ENCODE data around the gene SPACA7.

Gene SPACA7

GRCh38 chr13:112450118-112450903 lies 74.2 kb downstream of the SPACA7 start:
- no peak for DNase-seq

GRCh38 chr13:112450904-112451240 lies 74.7 kb downstream of the SPACA7 start:
- no peak for DNase-seq

GRCh38 chr13:112451512-112452379 lies 75.6 kb downstream of the SPACA7 start:
- no peak for DNase-seq

GRCh38 chr13:112452380-112453206 lies 76.4 kb downstream of the SPACA7 start:
- no peak for DNase-seq

DNA sequence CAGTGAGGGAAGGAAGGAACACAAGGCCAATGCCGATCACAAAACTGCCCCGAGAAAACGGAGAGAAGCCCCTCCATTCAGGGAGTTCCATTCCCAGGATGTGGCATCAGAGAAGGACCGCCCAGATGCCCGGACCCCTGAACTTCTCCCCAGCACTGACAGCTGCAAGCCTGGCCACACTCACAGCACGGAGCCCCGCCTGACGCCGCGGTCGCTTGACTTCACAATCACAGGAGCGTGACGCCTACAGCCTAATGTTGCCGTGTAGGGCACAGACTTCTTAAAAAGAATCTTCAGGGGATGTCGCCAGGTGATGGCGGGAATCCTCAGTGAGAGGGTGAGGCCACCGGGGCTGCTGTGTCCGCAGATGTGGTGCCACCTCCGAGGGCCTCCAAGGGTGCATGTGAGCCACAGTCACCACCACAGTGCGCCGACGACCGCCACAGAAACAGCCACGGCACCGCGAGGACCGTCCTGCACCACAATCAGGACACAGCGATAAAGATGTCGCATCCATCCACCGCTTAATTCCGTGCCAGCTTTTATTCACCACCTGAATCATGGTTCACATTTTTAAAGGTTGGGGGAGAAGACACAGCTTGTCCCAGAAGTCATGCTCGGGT lies 77.2 kb downstream of the SPACA7 start:
- no peak for DNase-seq

DNA sequence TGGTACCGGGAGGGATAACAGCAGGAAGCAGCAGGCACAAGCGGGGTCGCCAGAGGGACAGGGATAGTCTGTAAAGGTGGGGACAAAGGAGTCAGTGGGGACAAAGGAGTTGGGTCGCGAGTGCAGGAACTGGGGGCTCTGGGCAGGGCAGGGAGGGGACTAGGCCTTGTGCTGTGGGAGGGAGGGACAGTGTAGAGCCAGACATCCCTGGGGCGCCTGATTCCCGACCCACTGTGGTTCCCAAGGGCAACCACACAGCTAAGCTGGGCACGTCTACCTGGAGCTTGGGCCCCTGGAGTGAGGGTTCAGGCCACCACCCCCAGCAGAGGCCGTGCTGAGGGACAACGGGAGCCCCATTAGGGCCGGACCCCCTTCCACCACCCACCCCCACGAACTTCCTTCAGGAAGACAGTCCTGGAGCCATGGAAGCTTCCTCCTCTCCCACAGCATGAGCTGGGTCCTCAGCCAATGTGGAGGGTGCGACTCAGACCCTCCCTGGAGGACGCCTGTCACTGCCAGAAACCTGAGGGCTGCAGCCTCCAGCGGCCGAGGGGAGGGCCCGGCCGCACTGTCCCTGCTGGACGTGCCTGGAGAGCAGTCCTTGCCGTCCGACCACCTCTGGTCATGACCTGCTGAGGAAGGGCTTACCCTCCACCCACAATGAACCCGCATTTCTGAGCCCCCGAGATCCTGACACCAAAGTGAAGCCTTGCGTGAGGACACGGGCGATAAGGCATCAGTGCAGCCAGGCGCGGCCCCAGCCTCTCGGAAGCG lies 77.9 kb downstream of the SPACA7 start:
- no peak for DNase-seq

DNA sequence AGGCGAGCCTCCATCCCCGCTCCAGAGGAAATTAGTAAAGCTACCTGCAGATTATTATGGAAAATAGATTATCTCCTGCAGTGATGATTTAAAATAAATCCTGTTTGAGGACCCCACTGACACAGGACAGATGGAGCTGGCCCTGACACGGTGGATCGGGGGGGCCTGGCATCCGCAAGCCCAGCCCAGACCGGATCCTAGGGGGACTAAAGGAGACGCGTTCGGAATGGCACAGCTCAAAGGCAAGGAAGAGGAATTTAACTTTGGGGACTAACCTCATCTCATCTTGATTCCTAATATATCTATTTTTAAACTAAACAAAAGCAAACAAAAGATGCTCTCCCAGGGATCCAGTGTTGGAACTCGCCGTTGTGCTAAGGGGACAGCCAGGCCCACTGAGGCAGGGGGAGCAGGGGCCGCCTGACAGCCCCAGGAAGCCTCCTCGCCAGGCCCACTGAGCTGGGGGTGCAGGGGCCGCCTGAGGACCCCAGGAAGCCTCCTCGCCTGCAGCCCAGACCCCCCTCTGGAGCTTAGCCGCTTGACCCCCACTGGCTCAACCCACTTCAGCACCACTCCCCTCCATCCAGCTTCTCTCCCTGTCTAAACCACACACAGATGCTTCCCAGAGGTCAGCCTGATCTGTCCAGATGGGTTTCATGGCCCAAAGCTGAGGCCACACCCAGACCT lies 78.6 kb downstream of the SPACA7 start:
- DNase-seq = no peak

GRCh38 chr13:112455476-112456059 lies 79.4 kb downstream of the SPACA7 start:
- no peak for DNase-seq

DNA sequence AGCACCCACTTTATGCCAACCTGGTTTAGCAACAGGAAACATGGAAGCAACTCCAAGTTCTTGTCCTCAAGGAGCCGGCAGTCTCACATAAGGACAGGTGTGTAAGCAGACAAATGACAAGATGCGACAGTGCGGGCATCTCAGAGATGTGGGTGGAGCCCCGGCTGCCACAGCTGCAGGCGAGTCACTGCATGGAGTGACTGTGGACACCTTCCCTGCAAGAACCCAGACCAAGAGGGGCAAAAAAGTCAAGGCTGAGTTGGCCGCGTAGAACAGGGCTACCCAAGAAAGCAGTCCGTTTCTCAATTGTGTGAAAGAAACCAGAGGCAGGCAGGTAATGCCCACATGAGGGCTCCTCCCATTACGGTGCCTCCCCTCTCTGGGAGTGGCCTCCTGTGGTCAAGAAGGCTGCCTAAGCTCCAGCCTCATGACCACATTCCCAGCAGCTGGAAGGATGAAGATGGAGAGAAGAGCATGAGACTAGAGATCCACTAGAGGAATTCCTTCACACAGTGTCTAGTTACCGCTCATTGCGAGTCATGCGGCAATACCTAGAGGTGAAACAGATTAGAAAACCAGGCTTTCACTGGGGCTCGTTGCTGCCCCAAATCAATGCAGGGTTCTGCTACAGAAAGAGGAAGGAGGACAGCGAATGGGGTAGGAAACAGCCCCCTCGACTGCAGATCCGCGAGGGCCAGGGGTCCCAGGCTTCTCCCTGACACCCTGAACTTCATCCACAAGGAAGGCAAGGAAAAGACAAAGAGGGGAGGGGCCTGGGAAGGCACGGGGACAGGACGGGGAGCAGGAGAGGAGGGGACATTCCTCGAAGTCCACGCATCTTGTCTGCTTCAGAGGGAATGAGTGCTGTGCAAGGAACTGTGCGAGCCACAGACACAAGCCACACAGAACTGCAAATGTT lies 80.2 kb downstream of the SPACA7 start:
- no peak for DNase-seq

GRCh38 chr13:112457081-112457480 lies 80.9 kb downstream of the SPACA7 start:
- no peak for DNase-seq

DNA sequence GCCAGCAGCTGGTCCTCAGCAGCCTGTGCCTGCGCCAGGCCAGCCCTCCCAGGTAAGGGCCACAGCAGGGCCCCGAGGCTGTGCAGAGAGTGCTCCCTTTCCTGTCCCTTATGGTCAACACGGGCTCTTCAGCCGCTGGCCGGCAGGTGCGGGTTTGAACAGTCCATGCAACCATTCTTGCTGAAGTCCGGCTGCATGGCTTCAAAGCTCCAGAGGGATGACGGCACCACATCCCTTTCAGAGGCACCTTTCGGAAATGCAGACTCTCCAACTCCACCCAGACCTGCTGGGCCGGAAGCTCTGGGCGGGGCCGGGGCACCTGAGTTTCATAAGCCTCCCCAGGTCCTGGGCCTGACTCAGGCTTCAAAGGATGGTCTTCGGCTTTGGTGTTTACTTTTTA lies 81.3 kb downstream of the SPACA7 start:
- DNase-seq = no peak

DNA sequence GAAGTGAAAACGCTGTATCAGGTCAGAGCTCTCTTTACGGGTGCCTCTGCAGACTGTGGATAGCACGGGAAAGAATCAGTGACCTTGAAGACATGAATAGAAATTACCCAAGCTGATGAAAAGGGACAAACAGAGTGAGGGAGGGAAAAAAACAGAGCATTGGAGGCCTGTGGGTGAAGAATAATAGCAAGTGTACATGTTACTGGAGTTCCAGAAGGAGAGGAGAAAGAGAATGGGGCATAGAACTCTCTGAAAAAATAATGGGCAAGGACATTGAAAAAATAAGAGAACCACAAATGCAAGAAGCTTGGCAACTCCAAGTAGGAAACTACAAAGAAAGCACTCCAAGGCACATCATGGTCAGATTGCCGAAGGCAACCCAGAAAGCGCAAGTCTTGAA lies 86.3 kb downstream of the SPACA7 start:
- no peak for DNase-seq

DNA sequence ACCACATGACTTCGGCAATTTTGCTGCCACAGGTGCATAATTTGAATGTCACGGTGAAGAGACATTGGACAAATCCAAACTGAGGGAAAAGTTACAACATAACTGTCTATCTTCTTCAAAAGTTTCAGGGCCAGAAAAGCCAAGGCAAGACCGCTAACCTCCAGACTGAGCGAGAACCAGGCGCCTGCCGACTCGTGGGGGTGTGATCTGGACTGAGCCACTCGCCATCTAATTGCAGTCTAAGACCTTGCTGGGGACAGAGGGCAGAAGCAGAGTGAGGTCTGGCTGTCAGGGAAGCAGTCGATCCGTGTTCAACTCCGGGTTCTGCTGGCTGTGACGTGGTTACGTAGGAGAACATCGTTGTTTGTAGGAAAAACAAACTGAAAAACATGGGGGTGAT lies 88.6 kb downstream of the SPACA7 start:
- no peak for DNase-seq

DNA sequence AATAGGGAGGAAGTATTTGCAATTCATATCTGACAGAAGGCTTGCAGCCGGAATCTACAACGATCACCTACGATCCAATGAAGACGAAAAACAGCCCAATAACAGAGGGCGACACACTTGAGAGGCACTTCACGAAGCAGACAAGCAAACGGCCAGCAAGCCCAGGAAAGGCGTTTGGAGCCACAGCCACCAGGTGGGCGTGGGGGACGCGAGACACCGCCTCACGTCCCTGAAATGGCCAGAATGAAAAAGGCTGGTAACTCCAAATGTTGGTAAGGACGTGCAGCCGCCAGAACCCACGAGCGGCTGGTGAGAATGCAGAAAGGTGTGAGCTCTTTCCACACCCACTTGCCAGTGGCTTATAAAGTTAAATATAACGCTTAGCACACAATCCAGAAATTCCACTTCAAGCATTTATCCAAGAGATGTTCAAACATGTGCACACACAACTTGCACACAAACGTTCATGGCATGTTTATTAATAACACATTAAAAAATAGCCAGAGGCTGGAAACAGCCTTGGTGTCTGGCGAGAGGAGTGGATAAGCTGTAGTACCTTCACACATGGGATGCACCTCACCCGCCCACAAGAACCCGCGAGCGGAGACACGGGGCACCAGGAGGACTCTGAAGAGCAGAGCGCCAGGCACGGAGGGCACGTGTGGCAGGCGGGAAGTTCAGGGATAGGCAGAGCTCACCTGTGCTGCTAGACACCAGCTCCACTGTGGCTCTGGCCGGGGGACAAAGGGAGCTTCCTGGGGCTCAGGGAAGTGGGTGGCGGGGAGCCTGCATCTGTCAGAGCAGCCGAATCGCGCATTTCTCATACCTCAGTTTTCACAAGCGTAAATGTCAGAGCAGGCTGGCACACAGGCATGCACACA lies 89.3 kb downstream of the SPACA7 start:
- DNase-seq = no peak

DNA sequence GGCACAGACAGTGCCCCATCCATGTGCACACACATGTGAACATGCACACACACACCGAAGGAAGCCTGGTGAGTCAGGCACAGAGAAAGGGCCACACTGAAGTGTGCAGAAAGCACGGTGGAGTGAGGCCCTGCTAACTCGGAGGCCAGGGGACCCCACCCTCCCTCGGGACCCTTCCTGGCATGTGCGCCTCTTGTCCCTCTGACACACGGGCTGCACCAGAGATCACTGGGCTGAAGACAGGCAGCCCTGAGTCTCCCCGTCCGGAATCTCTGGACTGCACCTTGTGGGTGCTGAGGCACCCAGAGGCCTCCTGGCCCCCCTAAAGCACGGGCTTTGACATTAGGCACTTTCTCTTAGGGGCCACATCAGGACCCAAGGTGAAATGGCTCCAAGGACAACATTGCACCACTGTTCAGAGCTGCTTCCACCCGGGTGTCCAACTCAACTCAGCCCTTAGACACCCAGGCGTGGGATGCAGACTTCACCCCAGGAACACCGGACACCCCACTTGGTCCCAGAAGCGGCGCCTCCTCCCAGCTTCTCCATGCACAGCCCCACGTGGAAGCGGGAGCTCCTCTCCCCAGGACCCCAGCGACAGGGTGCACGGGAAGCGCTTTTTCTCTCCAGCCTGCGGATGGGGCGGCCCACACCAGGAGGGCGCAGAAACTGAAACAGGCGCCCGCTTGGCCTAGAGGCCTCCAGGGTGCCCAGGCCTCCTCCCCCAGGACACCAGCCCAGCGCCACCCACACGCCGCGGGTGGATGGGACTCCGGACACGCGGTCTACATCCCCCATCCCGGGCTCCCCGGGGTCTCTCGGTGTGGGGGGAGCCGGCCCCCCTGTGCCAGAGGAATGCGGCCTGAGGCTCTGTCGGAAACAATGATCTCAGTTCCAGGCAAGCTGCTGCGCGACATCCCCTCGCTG lies 90.2 kb downstream of the SPACA7 start:
- no peak for DNase-seq

- no peak for DNase-seq
These were observed 91.1 kb downstream of the SPACA7 start for GRCh38 chr13:112467236-112467635.

DNA sequence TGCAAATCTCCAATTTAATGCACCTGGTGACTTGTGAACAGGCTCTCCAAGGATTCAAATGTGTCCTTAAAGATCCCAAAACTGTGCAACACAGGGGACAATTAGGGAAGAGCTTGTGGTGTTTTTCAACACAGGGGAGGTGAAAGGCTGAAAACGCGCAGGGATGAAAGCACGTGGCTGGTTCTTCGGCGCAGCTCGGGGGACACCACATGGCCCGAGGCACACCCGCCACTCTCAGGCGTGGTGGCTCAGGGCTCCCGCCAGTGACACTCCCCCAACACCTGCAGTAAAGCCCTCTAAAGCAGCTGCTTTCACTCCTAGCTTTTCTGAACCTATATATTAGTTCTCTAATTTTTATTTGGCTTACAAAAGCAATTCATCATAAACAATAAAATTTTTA lies 91.9 kb downstream of the SPACA7 start:
- no peak for DNase-seq
